Posterior vena cava (tissue), 2 donors: Measurements from ENCODE around the gene ZNF358. TPM values are rescaled to one million over a fixed set of nuclear protein-coding genes. Genes with fewer than 3 reads are reported as not detected.

ENCODE experiments used
- DNase-seq: peaks from one replicate; pipeline ENCODE4 v3.0.0-alpha.2; 2020; ENCODE audit warnings: low spot score
- intact Hi-C, 2 donors: fragments of 100-400 bp; cut with DNase I; formaldehyde crosslinking; loops; one replicate each; pipeline versions ENCODE4 v1.14.1 to v1.14.2; 2022 to 2023
- total RNA-seq, 2 donors: library from RNA; stranded (reverse); fragmentation: NEBNext Ultra II Directional; extraction: Animal tissue kit (Norgen Biotek cat#: 25700); gene quantifications; one replicate each; pipeline ENCODE4 v1.2.1, GENCODE V29; 2021
- donor health status: DM: yes; HTN: yes; CAD: no.
- donor health status: DM: yes; HTN: yes; CAD: no.

Gene ZNF358
- total RNA-seq, 2 donors from 2014 or later, result 52.3 to 55.0 TPM

DNA sequence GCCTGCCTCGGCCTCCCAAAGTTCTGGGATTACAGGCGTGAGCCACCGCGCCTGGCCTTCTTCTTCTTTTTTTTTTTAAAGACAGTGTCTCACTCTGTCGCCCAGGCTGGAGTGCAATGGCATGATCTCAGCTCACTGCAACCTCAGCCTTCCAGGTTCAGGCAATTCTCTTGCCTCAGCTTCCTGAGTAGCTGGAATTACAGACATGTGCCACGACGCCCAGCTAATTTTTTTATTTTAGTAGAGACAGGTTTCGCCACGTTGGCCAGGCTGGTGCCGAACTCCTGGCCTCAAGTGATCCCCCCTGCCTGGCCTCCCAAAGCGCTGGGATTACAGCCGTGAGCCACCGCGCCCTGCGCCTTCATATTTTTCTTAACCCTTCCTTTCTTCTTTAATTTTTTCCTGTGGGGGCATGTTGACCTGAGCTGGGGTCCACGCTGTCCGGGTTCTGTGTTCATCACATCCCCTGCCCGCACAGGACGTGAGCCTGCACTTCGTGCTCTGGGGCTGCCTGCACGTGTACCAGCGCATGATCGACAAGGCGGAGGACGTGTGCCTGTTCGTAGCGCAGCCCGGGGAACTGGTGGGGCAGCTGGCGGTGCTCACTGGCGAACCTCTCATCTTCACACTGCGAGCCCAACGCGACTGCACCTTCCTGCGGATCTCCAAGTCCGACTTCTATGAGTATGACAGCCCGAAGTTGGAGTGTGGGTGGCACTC, 33.7 kb downstream of the ZNF358 start:
- DNase-seq, result no peak
- intact Hi-C loops, result no loop called here

- intact Hi-C loops, result no loop called here
- no peak for DNase-seq
Observed at GRCh38 chr19:7550169-7550770, 34.4 kb downstream of the ZNF358 start.

- no peak for DNase-seq
- intact Hi-C loops, result no loop called here
Observed at GRCh38 chr19:7550987-7551761, 35.3 kb downstream of the ZNF358 start.

DNA sequence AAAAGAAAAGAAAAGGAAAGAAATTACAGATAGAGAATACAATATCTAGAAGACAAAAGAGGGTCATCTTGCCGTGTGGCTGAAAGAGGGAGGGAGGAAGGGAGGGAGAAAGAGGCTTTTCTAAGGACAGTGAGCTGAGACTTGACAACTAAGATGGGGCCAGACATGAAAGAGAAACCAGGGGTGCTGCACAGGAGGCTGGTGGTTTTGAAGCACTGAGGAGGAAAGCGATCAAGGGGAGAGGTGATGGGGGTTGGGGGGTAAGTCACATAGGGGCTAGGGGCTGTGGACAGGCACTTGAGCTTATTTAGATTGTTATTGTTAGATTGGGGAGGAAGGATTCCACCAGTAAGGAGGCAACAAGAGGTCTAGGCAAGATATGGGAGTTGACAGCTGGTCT, 36.9 kb downstream of the ZNF358 start:
- no peak for DNase-seq
- intact Hi-C loops, result no loop called here

DNA sequence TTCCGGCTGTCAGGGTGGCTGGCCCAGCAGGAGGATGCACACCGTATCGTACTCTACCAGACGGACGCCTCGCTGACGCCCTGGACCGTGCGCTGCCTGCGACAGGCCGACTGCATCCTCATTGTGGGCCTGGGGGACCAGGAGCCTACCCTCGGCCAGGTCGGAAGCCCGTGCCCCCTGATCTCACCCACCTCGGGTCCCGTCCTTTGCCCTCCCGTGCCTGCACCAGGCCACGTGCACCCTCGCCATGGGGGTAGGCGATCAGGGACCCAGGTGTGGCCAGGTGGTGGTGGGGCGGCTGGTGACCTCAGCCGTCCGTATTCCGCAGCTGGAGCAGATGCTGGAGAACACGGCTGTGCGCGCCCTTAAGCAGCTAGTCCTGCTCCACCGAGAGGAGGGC, 38.7 kb downstream of the ZNF358 start:
- DNase-seq, result no peak
- intact Hi-C loops, result no loop called here

DNA sequence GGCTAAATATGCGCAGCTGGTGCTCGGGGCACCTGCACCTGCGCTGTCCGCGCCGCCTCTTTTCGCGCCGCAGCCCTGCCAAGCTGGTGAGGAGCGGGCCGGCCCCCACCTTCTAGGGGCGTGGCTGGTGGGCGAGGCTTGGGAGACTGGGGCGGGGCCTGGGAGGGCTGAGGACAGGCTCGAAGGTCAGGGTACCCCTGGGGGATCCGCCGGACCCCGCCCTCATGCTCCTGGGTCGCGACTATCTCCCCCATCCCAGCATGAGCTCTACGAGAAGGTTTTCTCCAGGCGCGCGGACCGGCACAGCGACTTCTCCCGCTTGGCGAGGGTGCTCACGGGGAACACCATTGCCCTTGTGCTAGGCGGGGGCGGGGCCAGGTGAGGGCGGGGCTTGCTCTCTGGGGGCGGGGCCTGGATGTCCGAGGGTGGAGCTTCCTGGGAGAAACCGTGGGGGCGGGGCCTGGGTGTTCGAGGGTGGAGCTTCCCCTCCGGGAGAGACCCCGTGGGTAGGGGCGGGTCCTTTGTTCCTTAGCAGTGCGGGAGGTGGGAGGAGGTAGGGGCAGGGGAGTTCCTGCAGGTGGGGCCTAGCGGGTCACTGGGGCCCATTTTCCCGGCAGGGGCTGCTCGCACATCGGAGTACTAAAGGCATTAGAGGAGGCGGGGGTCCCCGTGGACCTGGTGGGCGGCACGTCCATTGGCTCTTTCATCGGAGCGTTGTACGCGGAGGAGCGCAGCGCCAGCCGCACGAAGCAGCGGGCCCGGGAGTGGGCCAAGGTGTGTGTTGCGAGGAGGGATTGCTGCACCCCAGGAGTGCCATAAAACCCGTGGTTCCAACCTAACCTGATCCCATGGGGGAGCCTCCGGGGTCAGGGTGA, 39.3 kb downstream of the ZNF358 start:
- DNase-seq, result no peak
- intact Hi-C loops, result no loop called here

DNA sequence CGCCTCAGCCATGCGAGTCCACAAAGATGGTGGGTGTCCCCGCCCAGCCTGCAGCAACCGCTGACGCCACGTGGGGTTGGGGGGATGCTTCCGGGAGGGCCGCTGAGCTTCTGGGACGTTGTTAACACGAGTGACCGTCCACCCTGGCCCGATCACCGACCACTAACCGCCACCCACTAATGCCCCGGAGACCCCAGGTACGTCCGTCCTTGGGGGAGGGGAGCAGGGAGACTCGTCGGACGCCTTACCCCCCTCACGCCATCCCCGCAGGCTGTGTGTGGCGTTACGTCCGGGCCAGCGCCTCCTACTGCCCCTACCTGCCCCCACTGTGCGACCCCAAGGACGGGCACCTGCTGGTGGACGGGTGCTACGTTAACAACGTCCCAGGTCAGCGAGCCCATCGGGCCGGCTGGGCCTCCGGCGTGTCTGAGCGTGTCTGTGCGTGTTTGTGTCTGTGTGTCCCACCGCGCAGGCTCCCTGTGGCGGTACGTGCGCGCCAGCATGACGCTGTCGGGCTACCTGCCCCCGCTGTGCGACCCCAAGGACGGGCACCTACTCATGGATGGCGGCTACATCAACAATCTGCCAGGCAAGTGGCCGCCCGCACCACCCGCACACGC, 40.9 kb downstream of the ZNF358 start:
- DNase-seq, result no peak
- intact Hi-C loops, result no loop called here

DNA sequence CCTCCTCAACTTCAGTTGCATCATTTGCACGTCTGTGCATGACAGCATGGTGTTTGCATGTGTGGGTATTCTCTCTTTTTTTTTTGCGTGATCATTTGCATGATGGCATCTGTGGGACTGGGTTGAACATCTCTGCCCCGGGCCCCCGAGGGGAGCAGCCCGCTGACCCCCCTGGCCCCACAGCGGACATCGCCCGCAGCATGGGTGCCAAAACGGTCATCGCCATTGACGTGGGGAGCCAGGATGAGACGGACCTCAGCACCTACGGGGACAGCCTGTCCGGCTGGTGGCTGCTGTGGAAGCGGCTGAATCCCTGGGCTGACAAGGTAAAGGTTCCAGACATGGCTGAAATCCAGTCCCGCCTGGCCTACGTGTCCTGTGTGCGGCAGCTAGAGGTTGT, 42.8 kb downstream of the ZNF358 start:
- no peak for DNase-seq
- intact Hi-C loops, result no loop called here

DNA sequence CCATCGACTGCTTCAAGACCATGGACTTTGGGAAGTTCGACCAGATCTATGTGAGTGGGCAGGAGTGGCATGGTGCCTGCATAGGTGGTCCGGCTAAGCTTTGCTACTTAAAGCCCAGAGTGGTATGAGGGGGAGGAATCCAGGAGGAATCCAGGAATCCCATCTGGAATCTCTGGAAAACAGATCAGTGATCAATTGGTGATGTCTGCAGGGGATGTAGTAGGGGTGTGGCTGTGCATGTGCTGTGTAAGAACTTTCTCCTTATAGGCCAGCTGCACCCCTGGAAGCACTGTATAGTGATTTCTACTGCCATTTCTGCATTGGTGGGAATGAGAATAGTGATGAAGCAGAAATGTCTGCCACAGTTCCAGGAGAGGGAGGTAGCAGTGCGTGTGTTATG, 43.2 kb downstream of the ZNF358 start:
- DNase-seq, result no peak
- intact Hi-C loops, result no loop called here

DNA sequence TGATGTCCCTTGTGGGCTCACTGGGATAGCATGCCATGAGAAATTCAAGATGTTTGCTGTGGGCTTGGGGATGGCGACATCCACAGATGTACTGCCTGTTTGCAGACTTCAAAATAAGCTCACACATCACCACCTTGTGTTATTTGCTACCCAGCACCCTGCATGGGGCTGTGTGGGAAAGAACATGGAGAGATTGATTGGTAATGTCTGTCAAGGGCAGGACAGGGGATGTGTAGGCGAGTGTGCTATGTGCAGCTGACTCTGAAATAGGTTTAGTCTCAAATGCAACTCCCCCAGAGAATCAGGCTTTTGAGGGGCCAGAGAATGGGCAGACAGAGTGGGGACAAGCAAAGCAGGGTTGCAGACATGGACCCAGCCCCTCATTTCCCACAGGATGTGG, 44.4 kb downstream of the ZNF358 start:
- intact Hi-C loops, result no loop called here
- no peak for DNase-seq

DNA sequence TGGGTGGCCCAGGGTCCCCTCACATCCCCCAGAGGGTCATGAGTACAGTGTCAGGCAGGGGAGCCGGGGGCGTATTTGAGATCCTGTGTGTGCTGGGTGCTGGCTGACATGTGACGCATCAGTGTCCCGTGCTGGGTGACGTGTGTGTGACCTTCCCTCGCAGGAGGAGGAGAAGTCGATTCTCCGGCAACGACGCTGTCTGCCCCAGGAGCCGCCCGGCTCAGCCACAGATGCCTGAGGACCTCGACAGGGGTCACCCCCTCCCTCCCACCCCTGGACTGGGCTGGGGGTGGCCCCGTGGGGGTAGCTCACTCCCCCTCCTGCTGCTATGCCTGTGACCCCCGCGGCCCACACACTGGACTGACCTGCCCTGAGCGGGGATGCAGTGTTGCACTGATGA, 45.4 kb downstream of the ZNF358 start:
- intact Hi-C loops, result no loop called here
- DNase-seq, result no peak

DNA sequence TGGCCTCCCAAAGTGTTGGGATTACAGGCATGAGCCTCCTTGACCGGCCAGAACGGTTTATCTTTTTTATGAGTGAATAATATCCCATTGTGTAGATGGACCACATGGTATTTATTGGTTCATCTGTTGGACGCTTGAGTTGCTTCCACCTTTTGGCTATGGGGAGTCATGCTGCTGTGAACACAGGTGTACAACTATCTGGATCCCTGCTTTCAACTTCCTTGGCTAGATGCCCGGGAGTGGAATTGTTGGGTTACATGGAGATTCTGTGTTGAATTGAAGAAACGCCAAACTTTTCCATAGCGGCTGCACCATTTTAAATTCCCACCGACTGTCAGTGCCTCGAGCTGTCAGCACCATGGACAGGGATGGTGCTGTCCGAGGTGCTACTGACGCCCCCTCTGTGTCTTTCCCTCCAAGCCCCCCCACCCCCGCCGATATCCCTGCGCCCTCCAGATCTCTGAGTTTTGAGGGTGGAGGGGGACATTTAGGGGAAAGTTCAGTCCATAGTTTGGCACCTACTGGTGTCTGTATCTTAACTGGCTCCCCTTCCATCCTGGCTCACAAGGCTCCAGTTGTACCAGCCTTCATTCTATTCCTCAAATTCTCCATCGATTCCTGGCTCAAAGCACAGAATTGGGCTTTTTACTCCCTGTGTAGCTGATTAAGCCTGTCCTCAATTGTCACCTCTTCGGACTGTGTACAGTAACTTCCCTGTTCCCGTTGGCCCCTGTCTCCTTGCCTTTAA, 46.9 kb downstream of the ZNF358 start:
- intact Hi-C loops, result no loop called here
- DNase-seq, result no peak

- DNase-seq, result no peak
- intact Hi-C loops, result loop anchor here in 1 of 2 donors (5.0 kb wide), 1 partner anchor 232 kb away; no protein-coding TSS in a partner anchor
Observed at GRCh38 chr19:7564866-7565265, 49.0 kb downstream of the ZNF358 start.

GRCh38 chr19:7565332-7565731, 49.4 kb downstream of the ZNF358 start:
- intact Hi-C loops, result loop anchor here in 1 of 2 donors (5.0 kb wide), 1 partner anchor 232 kb away; no protein-coding TSS in a partner anchor
- no peak for DNase-seq
